ENCODE results near the gene PREX1. TPM values are rescaled to one million over a fixed set of nuclear protein-coding genes. Genes with fewer than 3 reads are reported as not detected.

The PREX1 gene
- total RNA-seq, 3 donors from 2014 or later, result 9.9 to 14.1 (median 13.5) TPM

DNA sequence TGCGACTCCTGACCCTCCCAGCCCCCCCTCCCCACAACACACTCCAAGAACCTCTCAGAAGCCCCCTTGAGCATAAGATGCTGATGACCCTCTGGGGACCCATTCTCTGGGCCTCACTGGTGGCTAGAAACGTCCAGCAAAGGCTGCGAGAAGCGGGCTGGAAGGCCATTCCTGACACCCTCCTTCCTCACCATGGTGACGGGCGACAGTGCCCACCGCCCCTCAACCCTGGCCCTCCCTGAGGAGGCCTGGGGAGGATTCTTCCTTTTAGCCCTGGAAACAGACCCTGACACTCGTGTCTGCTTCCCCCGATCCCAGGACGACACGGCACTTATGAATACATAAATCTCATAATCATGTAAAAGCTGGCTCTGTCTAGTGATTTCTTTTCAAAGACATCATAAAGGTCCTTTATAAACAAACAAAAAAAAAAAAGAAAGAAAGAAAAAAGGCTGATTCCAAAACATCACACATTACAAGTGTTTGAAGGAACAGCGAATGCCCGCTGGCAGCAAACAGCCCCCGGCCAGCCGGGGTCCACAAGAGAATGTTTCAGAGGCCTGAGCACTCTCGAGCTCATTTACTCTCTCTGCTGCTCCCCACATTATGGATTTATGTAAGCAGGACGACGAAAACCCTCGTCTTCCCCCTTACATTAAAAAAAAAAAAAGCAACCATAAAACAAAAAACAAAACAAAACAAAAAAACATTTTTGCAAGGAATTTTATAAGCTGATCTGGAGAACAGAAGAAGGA, 40.7 kb downstream of the PREX1 start:
- intact Hi-C loops (cut with DNase I, micrococcal nuclease), result no loop called here
- Histone ChIP-seq H3K36me3 (ENCODE audit: low read depth) (no peaks in the 10 kb centered on the region), H3K4me3 (no peak overlapping the region), H3K9me3 (no peaks in the 10 kb centered on the region), H3K4me1 (ENCODE audit: low read depth) (no peaks in the 10 kb centered on the region)
- ATAC-seq (no peak), DNase-seq (no peak)
- TF ChIP-seq, protein P1, sequence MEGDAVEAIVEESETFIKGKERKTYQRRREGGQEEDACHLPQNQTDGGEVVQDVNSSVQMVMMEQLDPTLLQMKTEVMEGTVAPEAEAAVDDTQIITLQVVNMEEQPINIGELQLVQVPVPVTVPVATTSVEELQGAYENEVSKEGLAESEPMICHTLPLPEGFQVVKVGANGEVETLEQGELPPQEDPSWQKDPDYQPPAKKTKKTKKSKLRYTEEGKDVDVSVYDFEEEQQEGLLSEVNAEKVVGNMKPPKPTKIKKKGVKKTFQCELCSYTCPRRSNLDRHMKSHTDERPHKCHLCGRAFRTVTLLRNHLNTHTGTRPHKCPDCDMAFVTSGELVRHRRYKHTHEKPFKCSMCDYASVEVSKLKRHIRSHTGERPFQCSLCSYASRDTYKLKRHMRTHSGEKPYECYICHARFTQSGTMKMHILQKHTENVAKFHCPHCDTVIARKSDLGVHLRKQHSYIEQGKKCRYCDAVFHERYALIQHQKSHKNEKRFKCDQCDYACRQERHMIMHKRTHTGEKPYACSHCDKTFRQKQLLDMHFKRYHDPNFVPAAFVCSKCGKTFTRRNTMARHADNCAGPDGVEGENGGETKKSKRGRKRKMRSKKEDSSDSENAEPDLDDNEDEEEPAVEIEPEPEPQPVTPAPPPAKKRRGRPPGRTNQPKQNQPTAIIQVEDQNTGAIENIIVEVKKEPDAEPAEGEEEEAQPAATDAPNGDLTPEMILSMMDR (IDR thresholded peaks at IDR 0.05), result no peak

DNA sequence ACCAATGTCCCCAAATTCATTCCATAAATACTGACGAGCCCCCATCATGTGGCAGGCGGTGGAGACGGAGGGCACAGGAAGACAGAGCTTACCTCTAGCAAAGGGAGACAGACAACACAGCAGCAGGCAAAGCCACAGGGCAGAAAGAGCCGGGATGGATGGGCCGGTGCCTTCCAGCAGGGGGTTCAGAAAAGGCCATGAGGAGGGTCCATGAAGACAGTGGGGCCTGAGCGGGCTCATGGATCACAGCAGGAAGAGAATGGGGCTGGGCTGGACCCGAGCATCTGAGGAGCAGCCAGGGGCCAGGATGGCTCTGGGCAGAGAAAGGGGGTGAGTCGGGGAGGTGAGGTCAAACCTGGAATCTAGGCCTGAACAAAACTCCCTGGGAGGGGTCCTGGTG, 42.0 kb downstream of the PREX1 start:
- ATAC-seq (no peak), DNase-seq (no peak)
- no peak overlapping the region for H3K4me3 ChIP-seq
- TF ChIP-seq, protein P1 (IDR thresholded peaks at IDR 0.05), result no peak
- no peaks in the 10 kb centered on the region for H3K9me3 ChIP-seq
- H3K4me1 ChIP-seq (ENCODE audit: low read depth), result no peaks in the 10 kb centered on the region
- H3K36me3 ChIP-seq (ENCODE audit: low read depth), result no peaks in the 10 kb centered on the region
- intact Hi-C loops (cut with DNase I, micrococcal nuclease), result no loop called here

DNA sequence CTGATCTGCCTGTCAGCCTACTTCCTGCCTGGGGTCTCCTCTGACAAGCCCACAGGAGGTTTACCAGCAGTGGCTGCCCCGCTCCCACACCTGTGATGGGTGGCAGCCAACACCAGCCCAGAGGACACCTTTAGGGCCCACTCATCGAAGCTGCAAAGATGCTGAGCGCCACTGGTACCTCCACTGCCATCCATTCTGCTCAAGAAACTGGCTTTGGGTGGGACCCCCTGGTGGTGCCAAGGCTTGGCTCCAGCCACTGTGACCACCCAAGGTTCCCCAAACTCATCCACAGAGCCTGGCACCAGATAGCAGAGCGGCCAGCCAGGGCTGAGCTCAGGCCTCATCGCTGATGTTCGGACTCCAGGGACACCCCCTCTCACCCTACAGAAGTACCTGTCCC, 42.5 kb downstream of the PREX1 start:
- no peak for DNase-seq
- intact Hi-C loops (cut with DNase I, micrococcal nuclease), result no loop called here

DNA sequence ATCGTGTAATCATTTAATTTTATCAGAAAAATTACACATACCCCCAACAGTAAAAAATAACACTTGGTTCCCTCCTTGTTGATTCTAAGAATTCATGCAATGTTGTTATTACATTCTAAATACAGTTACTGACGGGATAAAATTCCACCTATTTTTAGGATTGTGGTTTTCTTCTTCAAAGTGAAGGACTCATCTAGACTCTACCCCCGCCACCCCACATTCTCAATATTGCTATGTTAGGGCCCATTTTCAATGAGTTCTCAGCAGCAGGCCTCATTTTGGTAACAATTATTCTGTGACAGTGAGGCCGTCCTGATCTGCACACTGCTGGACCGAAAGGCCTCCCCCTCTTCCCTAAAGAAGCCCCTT, 43.5 kb downstream of the PREX1 start:
- ATAC-seq (no peak), DNase-seq (no peak)
- H3K36me3 ChIP-seq (ENCODE audit: low read depth), result no peaks in the 10 kb centered on the region
- TF ChIP-seq, protein P1 (IDR thresholded peaks at IDR 0.05), result no peak
- intact Hi-C loops (cut with DNase I, micrococcal nuclease), result no loop called here
- H3K4me3 ChIP-seq, result no peak overlapping the region
- no peaks in the 10 kb centered on the region for H3K9me3 ChIP-seq
- no peaks in the 10 kb centered on the region for H3K4me1 ChIP-seq (ENCODE audit: low read depth)

More for the DNA sequence above, 42.5 kb downstream of the PREX1 start:
- no peaks in the 10 kb centered on the region for H3K9me3 ChIP-seq
- H3K4me1 ChIP-seq (ENCODE audit: low read depth), result no peaks in the 10 kb centered on the region
- TF ChIP-seq, protein P1 (IDR thresholded peaks at IDR 0.05), result no peak
- no peak overlapping the region for H3K4me3 ChIP-seq
- H3K36me3 ChIP-seq (ENCODE audit: low read depth), result no peaks in the 10 kb centered on the region
- no peak for ATAC-seq

DNA sequence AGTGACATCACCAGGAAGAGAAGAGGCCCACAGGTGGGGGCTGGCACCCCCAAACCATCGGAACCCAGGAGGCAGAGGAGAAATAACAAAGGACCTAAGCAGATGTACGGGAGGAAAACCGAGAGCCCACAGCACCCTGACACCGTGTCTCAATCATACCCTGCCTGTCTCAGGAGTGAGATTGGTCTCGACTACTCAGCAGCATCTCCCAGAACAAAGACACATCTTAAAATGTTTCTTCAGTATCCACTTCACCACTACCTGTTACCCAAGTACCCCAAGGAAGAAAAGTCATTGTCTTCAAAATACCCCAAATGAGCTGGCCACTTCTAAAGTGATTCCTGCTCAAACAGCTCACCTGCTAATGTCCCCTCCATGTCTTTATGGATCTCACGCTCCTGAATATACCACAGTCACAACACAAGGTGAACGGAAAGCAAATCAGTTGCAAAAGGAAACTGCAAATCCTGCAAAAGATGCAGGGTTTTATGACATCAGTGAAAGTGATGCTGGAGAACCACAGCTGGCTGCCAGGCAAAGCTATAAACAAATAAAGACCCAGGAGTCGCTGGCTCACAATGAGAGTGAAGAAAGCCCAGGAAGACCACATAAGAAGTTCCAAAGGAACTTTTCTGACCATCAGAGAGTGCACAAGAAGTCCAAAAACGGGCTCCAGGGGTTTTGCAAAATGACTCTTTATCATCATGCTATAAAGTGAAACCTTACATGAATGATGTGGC, 44.1 kb downstream of the PREX1 start:
- TF ChIP-seq, protein P1 (IDR thresholded peaks at IDR 0.05), result no peak
- Histone ChIP-seq H3K9me3 (no peaks in the 10 kb centered on the region), H3K4me3 (no peak overlapping the region), H3K36me3 (ENCODE audit: low read depth) (no peaks in the 10 kb centered on the region), H3K4me1 (ENCODE audit: low read depth) (no peaks in the 10 kb centered on the region)
- DNase-seq, result peak in 1 of 3 donors; percentile 7
- intact Hi-C loops (cut with DNase I, micrococcal nuclease), result no loop called here
- peak; percentile 25 for ATAC-seq

All from mucosa of descending colon (tissue), 3 donors.